Activated CD4-positive, alpha-beta T cell treated with anti-CD3 and anti-CD28 coated beads for 36 hours (primary cell): Measurements from ENCODE around the gene KERA. TPM values are rescaled to one million over a fixed set of nuclear protein-coding genes. Genes with fewer than 3 reads are reported as not detected.
A peak's percentile ranks its signal among the peaks of the same experiment; 100 is the strongest.

ENCODE experiments used
- ATAC-seq: fragments of 200-7000 bp; cut with Tn5 transposase; one replicate; pipeline ENCODE4 v1.10.0; 2021; ENCODE audit warnings: mild to moderate bottlenecking, moderate library complexity
- CTCF ChIA-PET: fragments of 350-600 bp; sonication (Branson Sonifier 250); formaldehyde crosslinking; loops from one replicate; lab custom pipeline; 2021; ENCODE audit warnings: antibody characterized with exemption; lab: Charles Lee
- POLR2A ChIA-PET: fragments of 350-600 bp; sonication (Branson Sonifier 250); formaldehyde crosslinking; loops from one replicate; lab custom pipeline; 2021; ENCODE audit warnings: antibody characterized with exemption, inconsistent platforms; lab: Charles Lee
- DNase-seq: peaks from one replicate; pipeline ENCODE4 v3.0.0-alpha.2; 2020
- H3K27ac Mint-ChIP-seq: one replicate; pipeline ENCODE4 v1.8.0; 2021; ENCODE audit warnings: mixed read lengths
- H3K27me3 Mint-ChIP-seq: one replicate; pipeline ENCODE4 v1.8.0; 2021; ENCODE audit warnings: mixed read lengths
- H3K36me3 Mint-ChIP-seq: one replicate; pipeline ENCODE4 v1.8.0; 2021; ENCODE audit warnings: low read depth, mixed read lengths
- H3K4me1 Mint-ChIP-seq: one replicate; pipeline ENCODE4 v1.8.0; 2021; ENCODE audit warnings: mixed read lengths
- H3K4me3 Mint-ChIP-seq: one replicate; pipeline ENCODE4 v1.8.0; 2021; ENCODE audit warnings: mild to moderate bottlenecking, moderate library complexity, mixed read lengths
- H3K9me3 Mint-ChIP-seq: one replicate; pipeline ENCODE4 v1.8.0; 2021; ENCODE audit warnings: low read depth, mixed read lengths
- intact Hi-C, 2 experiments: fragments of 100-400 bp; cut with DNase I in 1 of 2; cut with micrococcal nuclease in 1 of 2; formaldehyde crosslinking; loops; one replicate each; pipeline versions ENCODE4 v1.14.2 to v1.15.1; 2022 to 2024; cut with DNase I, micrococcal nuclease
- total RNA-seq, 2 experiments: library from RNA; stranded (reverse); gene quantifications; one replicate each; pipeline ENCODE4 v1.2.3, GENCODE V29; 2021

Gene KERA
- total RNA-seq, 2 experiments from 2014 or later, result not detected

- Mint-ChIP-seq H3K9me3 (no peaks in the 10 kb centered on the region), H3K36me3 (no peaks in the 10 kb centered on the region), H3K4me3 (no peak overlapping the region), H3K27ac (no peak overlapping the region), H3K4me1 (no peaks in the 10 kb centered on the region), H3K27me3 (no peaks in the 10 kb centered on the region)
- no peak for DNase-seq
- intact Hi-C loops, result no loop called here
- CTCF ChIA-PET, result no interaction called here
- no peak for ATAC-seq
- POLR2A ChIA-PET, result no interaction called here
Measured at GRCh38 chr12:91043408-91043807, 14.4 kb downstream of the KERA start.

DNA sequence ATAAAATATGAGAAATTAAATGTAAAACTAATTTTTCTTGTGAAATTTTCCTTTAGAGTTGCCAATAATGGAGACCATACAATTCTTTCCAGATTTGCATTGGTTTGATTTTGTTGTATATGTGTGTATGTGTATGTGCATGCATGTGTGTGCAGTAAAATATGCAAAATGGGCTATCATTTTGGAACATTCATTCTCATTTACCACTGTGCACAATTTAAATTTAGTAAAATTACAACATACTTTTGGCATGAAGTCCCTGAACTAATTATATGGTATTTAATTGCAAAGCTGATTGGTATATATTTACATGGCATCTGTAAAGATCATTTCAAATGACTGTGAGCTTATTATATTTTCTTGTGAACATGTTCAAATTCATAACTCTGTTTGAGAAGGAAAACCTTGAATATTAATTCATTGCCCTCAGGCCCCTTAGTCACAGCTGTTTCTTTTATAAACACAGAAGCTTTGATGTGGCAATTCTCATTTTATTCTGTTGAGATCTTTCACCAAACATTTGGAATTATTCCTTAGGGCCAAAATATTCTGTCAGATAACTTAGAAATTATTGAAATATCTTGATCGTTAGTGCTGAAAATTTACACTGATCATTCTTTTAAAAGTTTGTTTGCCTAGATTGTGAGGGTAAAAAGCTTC is 17.6 kb downstream of the KERA start:
- no peak for ATAC-seq
- no peaks in the 10 kb centered on the region for H3K4me1 Mint-ChIP-seq
- H3K27me3 Mint-ChIP-seq, result no peaks in the 10 kb centered on the region
- no peak overlapping the region for H3K4me3 Mint-ChIP-seq
- H3K9me3 Mint-ChIP-seq, result no peaks in the 10 kb centered on the region
- H3K27ac Mint-ChIP-seq, result no peak overlapping the region
- DNase-seq, result no peak
- intact Hi-C loops, result no loop called here
- POLR2A ChIA-PET, result no interaction called here
- no peaks in the 10 kb centered on the region for H3K36me3 Mint-ChIP-seq
- CTCF ChIA-PET, result no interaction called here

DNA sequence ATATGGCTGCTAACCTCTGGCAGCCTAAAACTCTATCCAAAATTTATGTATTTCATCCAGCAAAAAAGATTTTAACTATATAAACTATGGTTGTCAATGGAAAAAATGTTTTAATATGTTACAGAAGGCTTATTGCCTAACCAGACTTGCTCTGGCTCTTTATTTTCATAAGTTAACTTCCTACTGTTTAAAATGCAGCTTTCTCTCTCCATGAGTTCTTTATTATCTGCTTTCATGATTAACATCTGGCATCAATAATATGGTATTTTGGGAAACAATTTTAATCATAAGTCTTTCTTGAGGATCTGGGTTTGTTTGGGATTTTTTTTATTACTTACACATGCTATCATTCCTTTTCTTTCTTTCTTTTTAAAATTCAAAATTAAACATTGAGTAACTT is 20.5 kb downstream of the KERA start:
- no peak for ATAC-seq
- intact Hi-C loops, result no loop called here
- no peaks in the 10 kb centered on the region for H3K4me1 Mint-ChIP-seq
- no peaks in the 10 kb centered on the region for H3K9me3 Mint-ChIP-seq
- no peaks in the 10 kb centered on the region for H3K36me3 Mint-ChIP-seq
- H3K27ac Mint-ChIP-seq, result no peak overlapping the region
- H3K4me3 Mint-ChIP-seq, result no peak overlapping the region
- H3K27me3 Mint-ChIP-seq, result peaks cover 4% of the 10 kb centered on the region
- POLR2A ChIA-PET, result no interaction called here
- CTCF ChIA-PET, result interaction anchor here (0.9 kb wide), 1 partner anchor 33 kb away, joined by 3 read pairs; no protein-coding TSS in a partner anchor
- no peak for DNase-seq

DNA sequence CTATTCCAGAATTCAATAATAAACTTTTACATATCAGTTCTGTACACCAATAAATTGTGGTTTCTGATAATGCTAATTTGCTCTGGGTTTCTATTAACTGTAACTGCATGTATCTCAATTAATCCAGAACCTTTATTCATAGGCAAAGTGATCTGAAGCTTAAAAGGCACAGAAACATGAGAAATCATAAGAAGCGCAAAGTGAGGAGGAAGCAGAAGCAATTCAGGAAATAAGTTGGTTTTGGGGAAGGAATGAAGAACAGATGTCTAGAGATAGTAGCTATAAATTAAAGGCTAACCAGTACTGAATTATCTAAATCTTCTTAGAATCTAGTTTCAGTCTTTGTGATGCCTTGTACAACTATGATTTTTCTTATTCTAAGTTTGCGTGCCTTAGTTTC is 24.6 kb downstream of the KERA start:
- Mint-ChIP-seq H3K9me3 (no peaks in the 10 kb centered on the region), H3K27me3 (peaks cover 7% of the 10 kb centered on the region), H3K36me3 (no peaks in the 10 kb centered on the region), H3K27ac (no peak overlapping the region), H3K4me3 (no peak overlapping the region), H3K4me1 (no peaks in the 10 kb centered on the region)
- DNase-seq (no peak), ATAC-seq (no peak)
- ChIA-PET CTCF (no interaction called here), POLR2A (no interaction called here)
- intact Hi-C loops, result no loop called here

DNA sequence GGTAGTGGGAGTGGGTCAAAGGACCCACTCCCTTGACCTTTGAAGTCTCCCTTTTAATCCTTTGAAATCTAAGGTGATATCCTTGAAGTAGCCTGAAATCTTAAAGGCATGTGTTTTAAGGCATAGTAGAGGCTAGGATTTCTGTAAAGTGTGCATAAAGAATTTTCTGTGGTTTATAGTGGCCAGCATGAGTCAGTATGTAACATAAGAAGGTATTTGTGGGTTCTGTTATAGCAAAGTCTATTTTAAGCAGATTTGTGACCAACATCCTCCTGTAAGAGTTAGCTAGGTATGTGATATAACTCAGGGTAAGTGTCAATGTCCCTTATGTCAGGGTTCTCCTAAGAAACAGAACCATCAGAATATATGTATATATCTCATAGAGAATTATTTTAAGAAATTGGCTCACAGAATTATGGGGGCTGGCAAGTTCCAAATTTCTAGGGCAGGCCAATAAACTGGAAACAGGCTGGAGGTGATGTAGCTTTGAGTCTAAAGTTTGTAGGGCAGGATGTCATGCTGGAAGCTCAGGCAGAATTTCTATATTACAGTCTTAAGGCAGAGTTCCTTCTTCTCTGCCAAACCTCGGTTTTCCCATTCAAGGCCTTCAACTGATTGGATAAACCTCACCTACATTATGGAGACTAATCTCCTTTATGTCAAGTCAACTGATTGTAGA is 34.4 kb downstream of the KERA start:
- Mint-ChIP-seq H3K27ac (no peak overlapping the region), H3K4me3 (no peak overlapping the region), H3K27me3 (no peaks in the 10 kb centered on the region), H3K9me3 (no peaks in the 10 kb centered on the region), H3K4me1 (no peaks in the 10 kb centered on the region), H3K36me3 (no peaks in the 10 kb centered on the region)
- POLR2A ChIA-PET, result no interaction called here
- ATAC-seq (no peak), DNase-seq (no peak)
- CTCF ChIA-PET, result no interaction called here
- intact Hi-C loops, result no loop called here

- peaks cover 2% of the 10 kb centered on the region for H3K27me3 Mint-ChIP-seq
- POLR2A ChIA-PET, result no interaction called here
- no peaks in the 10 kb centered on the region for H3K9me3 Mint-ChIP-seq
- DNase-seq (no peak), ATAC-seq (no peak)
- H3K36me3 Mint-ChIP-seq, result no peaks in the 10 kb centered on the region
- no peaks in the 10 kb centered on the region for H3K4me1 Mint-ChIP-seq
- intact Hi-C loops, result no loop called here
- no peak overlapping the region for H3K4me3 Mint-ChIP-seq
- CTCF ChIA-PET, result no interaction called here
- no peak overlapping the region for H3K27ac Mint-ChIP-seq
Measured at GRCh38 chr12:91021076-91021475, 36.7 kb downstream of the KERA start.

- H3K27ac Mint-ChIP-seq, result no peak overlapping the region
- ChIA-PET CTCF (no interaction called here), POLR2A (no interaction called here)
- ATAC-seq, result no peak
- no peaks in the 10 kb centered on the region for H3K36me3 Mint-ChIP-seq
- H3K4me3 Mint-ChIP-seq, result no peak overlapping the region
- H3K4me1 Mint-ChIP-seq, result no peaks in the 10 kb centered on the region
- H3K27me3 Mint-ChIP-seq, result peaks cover 4% of the 10 kb centered on the region
- intact Hi-C loops, result no loop called here
- no peaks in the 10 kb centered on the region for H3K9me3 Mint-ChIP-seq
- DNase-seq, result no peak
Measured at GRCh38 chr12:91019455-91019854, 38.4 kb downstream of the KERA start.

- no peaks in the 10 kb centered on the region for H3K9me3 Mint-ChIP-seq
- no peak overlapping the region for H3K27ac Mint-ChIP-seq
- intact Hi-C loops, result loop anchor here in 1 of 2 experiments (1.0 kb wide), 1 partner anchor 33 kb away; no protein-coding TSS in a partner anchor
- no peak overlapping the region for H3K4me3 Mint-ChIP-seq
- H3K27me3 Mint-ChIP-seq, result peaks cover 4% of the 10 kb centered on the region
- ATAC-seq, result no peak
- POLR2A ChIA-PET, result no interaction called here
- CTCF ChIA-PET, result no interaction called here
- H3K36me3 Mint-ChIP-seq, result no peaks in the 10 kb centered on the region
- H3K4me1 Mint-ChIP-seq, result no peaks in the 10 kb centered on the region
- no peak for DNase-seq
Measured at GRCh38 chr12:91017511-91018263, 40.1 kb downstream of the KERA start.

DNA sequence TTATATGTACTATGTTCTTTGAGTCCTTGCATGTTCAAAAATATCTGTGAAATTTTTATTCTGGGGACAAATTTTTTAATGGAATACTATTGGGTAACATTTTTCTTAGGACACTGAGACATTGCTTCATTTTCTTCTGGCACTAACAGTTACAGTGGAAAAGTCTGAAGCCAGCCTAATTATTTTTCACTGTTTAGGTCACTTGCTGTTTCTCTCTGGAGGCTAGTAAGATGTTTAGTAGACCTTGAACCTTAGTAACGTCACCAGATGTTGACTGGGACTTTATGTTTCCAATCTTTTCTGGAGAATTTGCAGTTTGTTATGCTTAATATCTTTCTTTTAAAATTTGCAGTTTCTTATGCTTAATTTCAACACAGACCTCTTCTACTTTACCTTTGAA is 40.8 kb downstream of the KERA start:
- Mint-ChIP-seq H3K4me3 (no peak overlapping the region), H3K27ac (no peak overlapping the region), H3K36me3 (no peaks in the 10 kb centered on the region), H3K9me3 (no peaks in the 10 kb centered on the region), H3K27me3 (peaks cover 4% of the 10 kb centered on the region), H3K4me1 (no peaks in the 10 kb centered on the region)
- CTCF ChIA-PET, result no interaction called here
- no peak for DNase-seq
- POLR2A ChIA-PET, result no interaction called here
- intact Hi-C loops, result no loop called here
- no peak for ATAC-seq

GRCh38 chr12:91009319-91009950 is 48.4 kb downstream of the KERA start:
- intact Hi-C loops, result no loop called here
- CTCF ChIA-PET, result no interaction called here

DNA sequence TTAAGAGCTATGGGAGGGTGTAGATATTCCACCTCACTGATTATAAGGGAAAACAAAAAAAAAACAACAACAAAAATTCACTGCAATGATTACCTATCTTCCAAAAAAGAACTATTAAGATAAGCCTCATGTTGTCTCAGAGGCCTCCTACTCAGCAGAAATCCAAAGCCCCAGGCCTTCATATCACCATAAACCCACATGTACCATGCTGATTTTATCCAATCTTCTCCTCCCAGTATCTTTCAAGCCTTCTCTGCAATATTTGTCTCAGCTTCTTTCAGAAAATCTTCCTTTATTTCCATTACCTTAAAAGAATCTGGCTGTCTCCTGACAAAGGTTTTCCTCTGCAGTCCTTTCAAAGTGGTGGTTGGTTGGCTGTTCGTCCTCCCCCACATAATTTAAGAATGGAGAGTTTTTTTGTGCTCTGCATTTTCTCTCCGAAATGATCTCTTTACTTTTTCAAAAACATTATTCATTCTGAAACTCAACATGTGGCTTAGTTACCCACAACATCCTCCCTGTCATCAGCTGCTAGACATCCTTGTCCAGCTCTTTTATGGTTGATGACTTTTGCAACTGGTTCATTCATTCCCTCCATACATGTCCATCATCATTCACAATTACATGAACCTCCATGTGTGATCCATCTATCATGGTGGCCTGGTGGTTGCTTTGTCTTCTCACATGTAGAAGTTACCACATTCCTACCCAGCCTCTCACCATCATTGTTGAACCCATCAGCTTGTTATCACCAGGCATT is 50.1 kb downstream of the KERA start:
- peaks cover 11% of the 10 kb centered on the region for H3K4me1 Mint-ChIP-seq
- peaks cover 15% of the 10 kb centered on the region for H3K27me3 Mint-ChIP-seq
- H3K9me3 Mint-ChIP-seq, result no peaks in the 10 kb centered on the region
- ChIA-PET CTCF (no interaction called here), POLR2A (no interaction called here)
- H3K4me3 Mint-ChIP-seq, result no peak overlapping the region
- intact Hi-C loops, result no loop called here
- no peak for DNase-seq
- ATAC-seq, result peak; percentile 64
- H3K27ac Mint-ChIP-seq, result no peak overlapping the region
- no peaks in the 10 kb centered on the region for H3K36me3 Mint-ChIP-seq

More at GRCh38 chr12:91009319-91009950, 48.4 kb downstream of the KERA start:
- Mint-ChIP-seq H3K27ac (no peak overlapping the region), H3K27me3 (peaks cover 15% of the 10 kb centered on the region), H3K36me3 (no peaks in the 10 kb centered on the region), H3K9me3 (no peaks in the 10 kb centered on the region), H3K4me1 (peaks cover 11% of the 10 kb centered on the region), H3K4me3 (no peak overlapping the region)
- DNase-seq, result no peak
- no peak for ATAC-seq
- POLR2A ChIA-PET, result no interaction called here
